ENCODE results near the gene RAVER2.

DNA sequence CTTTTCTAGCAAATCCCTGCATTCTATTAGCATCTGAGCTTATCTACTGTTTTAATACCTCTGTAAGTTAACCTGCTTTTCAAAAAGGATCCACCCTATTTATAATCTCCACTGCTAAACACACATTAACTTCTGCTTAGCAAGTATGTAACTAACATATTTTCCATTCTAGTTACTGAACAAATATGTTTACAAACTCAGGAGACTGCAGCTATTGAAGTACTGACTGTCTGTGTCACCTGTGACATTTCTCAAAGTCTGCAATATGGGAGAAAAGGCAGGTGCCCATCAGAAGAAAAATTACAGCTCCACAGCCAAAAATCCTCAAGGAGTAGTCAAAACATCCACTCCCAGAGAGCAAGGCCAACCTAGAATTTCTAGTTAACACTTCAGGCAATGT lies 133.2 kb downstream of the RAVER2 start:
- TF ChIP-seq CTCF (IDR thresholded peaks at IDR 0.05; ENCODE audit: low read depth, low read length) = no peak
- no peak for TF ChIP-seq EZH2phosphoT487 (IDR thresholded peaks at IDR 0.05; ENCODE audit: low read depth)
